ENCODE results near the gene NOTUM.

The NOTUM gene

DNA sequence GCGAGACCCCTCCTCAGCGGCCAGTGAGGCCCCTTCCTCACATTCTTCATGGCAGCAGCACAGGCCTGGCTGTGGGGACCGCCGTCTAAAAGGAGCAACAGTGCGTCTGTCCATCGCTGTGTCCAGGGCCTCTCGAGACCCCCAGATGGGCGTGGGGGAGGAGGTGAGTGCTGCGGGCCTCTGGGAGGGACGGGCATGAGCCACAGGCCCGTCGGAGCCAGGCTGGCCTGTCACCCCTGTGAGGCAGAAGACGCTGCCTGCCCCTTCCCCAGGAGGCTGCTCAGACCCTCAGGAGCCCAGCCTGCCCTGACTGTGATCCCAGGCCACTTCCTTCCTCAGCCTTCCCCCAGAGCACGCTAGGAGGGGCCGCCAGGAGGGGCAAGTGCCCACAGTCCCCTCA, 21.8 kb downstream of the NOTUM start:
- TF ChIP-seq TCF12 (IDR thresholded peaks at IDR 0.05; ENCODE audit: low read depth): no peak
- no peak for TF ChIP-seq CREB1 (IDR thresholded peaks at IDR 0.05; ENCODE audit: low read depth)
- no peak for TF ChIP-seq TAF1 (IDR thresholded peaks at IDR 0.05; ENCODE audit: low read depth)
- TF ChIP-seq CEBPB (IDR thresholded peaks at IDR 0.05): no peak

GRCh38 chr17:81935709-81936084, 25.3 kb downstream of the NOTUM start:
- no peak for TF ChIP-seq TEAD4 (IDR thresholded peaks at IDR 0.05)
- TF ChIP-seq RAD21 (IDR thresholded peaks at IDR 0.05; ENCODE audit: low read depth): no peak
- no peak for TF ChIP-seq YY1 (IDR thresholded peaks at IDR 0.05; ENCODE audit: low read depth)
- TF ChIP-seq NFIC (IDR thresholded peaks at IDR 0.05): no peak
- TF ChIP-seq TCF12 (IDR thresholded peaks at IDR 0.05; ENCODE audit: low read depth): no peak
- no peak for TF ChIP-seq FOXM1 (IDR thresholded peaks at IDR 0.05; ENCODE audit: borderline replicate concordance, low read depth)
- TF ChIP-seq CREB1 (IDR thresholded peaks at IDR 0.05; ENCODE audit: low read depth): no peak
- TF ChIP-seq CEBPB (IDR thresholded peaks at IDR 0.05): no peak
- TF ChIP-seq EGR1 (IDR thresholded peaks at IDR 0.05): no peak
- no peak for TF ChIP-seq ZBTB7A (IDR thresholded peaks at IDR 0.05; ENCODE audit: low read depth)
- TF ChIP-seq, protein P1, sequence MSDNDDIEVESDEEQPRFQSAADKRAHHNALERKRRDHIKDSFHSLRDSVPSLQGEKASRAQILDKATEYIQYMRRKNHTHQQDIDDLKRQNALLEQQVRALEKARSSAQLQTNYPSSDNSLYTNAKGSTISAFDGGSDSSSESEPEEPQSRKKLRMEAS (IDR thresholded peaks at IDR 0.05): no peak
- TF ChIP-seq EP300 (IDR thresholded peaks at IDR 0.05; ENCODE audit: borderline replicate concordance): no peak
- no peak for TF ChIP-seq REST (IDR thresholded peaks at IDR 0.05; ENCODE audit: low read depth)
- no peak for TF ChIP-seq TAF1 (IDR thresholded peaks at IDR 0.05; ENCODE audit: low read depth)
- TF ChIP-seq, protein P2, sequence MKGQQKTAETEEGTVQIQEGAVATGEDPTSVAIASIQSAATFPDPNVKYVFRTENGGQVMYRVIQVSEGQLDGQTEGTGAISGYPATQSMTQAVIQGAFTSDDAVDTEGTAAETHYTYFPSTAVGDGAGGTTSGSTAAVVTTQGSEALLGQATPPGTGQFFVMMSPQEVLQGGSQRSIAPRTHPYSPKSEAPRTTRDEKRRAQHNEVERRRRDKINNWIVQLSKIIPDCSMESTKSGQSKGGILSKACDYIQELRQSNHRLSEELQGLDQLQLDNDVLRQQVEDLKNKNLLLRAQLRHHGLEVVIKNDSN (IDR thresholded peaks at IDR 0.05): no peak

GRCh38 chr17:81934850-81935708, 25.9 kb downstream of the NOTUM start:
- TF ChIP-seq, protein P1 (IDR thresholded peaks at IDR 0.05): no peak
- TF ChIP-seq EP300 (IDR thresholded peaks at IDR 0.05; ENCODE audit: borderline replicate concordance) (no peak), CEBPB (IDR thresholded peaks at IDR 0.05) (no peak)

DNA sequence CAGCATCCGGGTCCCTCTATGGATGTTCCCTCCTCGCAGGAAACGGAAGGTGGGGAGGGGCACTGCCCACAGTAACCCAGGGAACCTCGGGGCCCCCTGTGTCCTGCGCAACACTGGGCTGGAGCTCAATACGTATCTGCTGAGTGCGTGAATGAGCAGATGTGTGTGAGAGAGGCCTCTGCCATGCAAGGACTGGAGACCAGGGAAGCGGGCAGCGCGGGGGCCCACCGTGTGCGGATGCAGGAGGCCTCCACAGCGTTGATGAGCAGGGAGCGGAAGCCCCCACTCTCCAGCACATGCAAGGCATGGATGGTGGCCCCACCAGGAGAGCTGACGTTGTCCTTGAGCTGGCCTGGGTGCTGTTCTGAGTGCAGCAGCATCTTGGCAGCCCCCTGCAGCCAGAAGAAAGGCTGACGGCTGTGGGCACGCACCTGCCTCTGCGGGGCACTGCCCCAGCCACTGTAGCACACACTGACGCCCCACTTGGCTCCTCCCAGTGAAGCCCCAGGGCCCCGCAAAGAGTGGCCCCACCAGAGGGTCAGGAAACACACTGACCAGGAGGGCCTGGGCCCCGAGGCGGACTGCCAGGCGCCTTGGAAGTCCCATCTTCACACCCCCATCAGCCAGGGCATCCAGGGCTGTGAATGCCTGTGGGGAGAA, 26.8 kb downstream of the NOTUM start:
- TF ChIP-seq NFIC (IDR thresholded peaks at IDR 0.05) (no peak), EP300 (IDR thresholded peaks at IDR 0.05; ENCODE audit: borderline replicate concordance) (no peak), CREB1 (IDR thresholded peaks at IDR 0.05; ENCODE audit: low read depth) (no peak), TAF1 (IDR thresholded peaks at IDR 0.05; ENCODE audit: low read depth) (no peak), TCF12 (IDR thresholded peaks at IDR 0.05; ENCODE audit: low read depth) (no peak), YY1 (IDR thresholded peaks at IDR 0.05; ENCODE audit: low read depth) (no peak), FOXM1 (IDR thresholded peaks at IDR 0.05; ENCODE audit: borderline replicate concordance, low read depth) (no peak), EGR1 (IDR thresholded peaks at IDR 0.05) (no peak), REST (IDR thresholded peaks at IDR 0.05; ENCODE audit: low read depth) (no peak), RAD21 (IDR thresholded peaks at IDR 0.05; ENCODE audit: low read depth) (no peak), CEBPB (IDR thresholded peaks at IDR 0.05) (no peak), ZBTB7A (IDR thresholded peaks at IDR 0.05; ENCODE audit: low read depth) (no peak), TEAD4 (IDR thresholded peaks at IDR 0.05) (no peak)
- TF ChIP-seq, protein P1 (IDR thresholded peaks at IDR 0.05): no peak
- TF ChIP-seq, protein P2 (IDR thresholded peaks at IDR 0.05): no peak

DNA sequence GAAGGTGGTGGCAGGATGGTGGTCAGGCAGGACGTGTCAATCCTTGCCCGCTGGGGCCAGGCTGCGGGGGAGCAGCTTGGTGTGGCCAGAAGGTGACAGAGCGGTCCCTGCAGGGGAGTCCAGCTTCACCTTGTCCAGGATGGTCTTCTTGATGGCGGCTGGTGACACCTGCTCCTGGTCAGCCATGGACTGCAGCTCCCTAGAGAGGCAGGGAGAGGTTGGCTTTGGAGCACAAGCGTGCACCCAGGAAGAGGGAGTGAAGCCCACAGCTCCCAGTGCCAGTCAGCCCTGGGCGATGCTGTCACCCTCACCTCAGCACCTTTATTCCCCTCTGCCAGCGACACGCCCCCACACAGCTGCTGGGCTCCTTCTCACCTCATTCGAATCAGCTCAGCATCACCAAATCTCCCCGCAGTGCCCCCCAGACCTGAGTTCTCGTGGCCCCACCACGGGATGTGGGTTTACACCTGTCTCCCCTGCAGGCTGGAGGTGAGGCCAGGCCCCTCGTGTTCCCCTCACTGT, 27.7 kb downstream of the NOTUM start:
- TF ChIP-seq REST (IDR thresholded peaks at IDR 0.05; ENCODE audit: low read depth): no peak
- no peak for TF ChIP-seq YY1 (IDR thresholded peaks at IDR 0.05; ENCODE audit: low read depth)
- no peak for TF ChIP-seq CREB1 (IDR thresholded peaks at IDR 0.05; ENCODE audit: low read depth)
- no peak for TF ChIP-seq TCF12 (IDR thresholded peaks at IDR 0.05; ENCODE audit: low read depth)
